ENCODE results near the gene C6orf52. TPM values are rescaled to one million over a fixed set of nuclear protein-coding genes. Genes with fewer than 3 reads are reported as not detected.
"Not testable (repeated sequence)": the region's sequence is repeated elsewhere in the genome, so short reads cannot be mapped to it uniquely, and the experiment has no call there.

The C6orf52 gene
- total RNA-seq = 10 to 100 TPM in 4 of 8 experiments, 1 to 10 TPM in 2, not detected in 2; 3.6 to 15.7 (median 11.3) TPM

- 0 to 3% (median 0%) methylated on average over 1 to 29 of the region's 53 CpGs for WGBS, 10 experiments
- in situ Hi-C loops (cut with MboI; ENCODE audit: low pct_unique_long_range_greater_than_20kb in 2 of 9, low sequenced_read_pairs in 9 of 9, unreplicated experiment in 9 of 9) = loop anchor here in 1 of 9 experiments (25.0 kb wide), 1 partner anchor 207 kb away; no protein-coding TSS in a partner anchor
- peaks cover 7 to 23% of the 10 kb centered on the region in 2 donors for H3K4me1 ChIP-seq (replicated peaks in 1 of 2)
- H3K4me3 ChIP-seq = peak within 1 kb of the TSS; percentile 56 to 89 (median 76)
- ATAC-seq (replicated peaks in 6 of 8) = peak; percentile 95 to 98 (median 97)
- peak within 1 kb of the TSS; percentile 100 for H3K27ac ChIP-seq
Measured at GRCh38 chr6:10694302-10695085, at the start of gene C6orf52, which contains the start of gene PAK1IP1. TSS of gene C6orf52 (minus strand) at chr6:10694616. CDS start at chr6:10687550, 7,066 bp downstream. TSS of gene PAK1IP1 (plus strand) at chr6:10694972. CDS start at chr6:10694986, 14 bp downstream.

- WGBS, 10 experiments = 79 to 100% (median 93%) methylated on average over 2 to 5 of the region's 6 CpGs; no CpG with 5 or more reads in 3 of the 10 experiments
- no peak for ATAC-seq (replicated peaks in 6 of 8)
- Histone ChIP-seq H3K27ac (no peak overlapping the region), H3K4me1 (replicated peaks in 1 of 2) (peaks cover 11 to 15% of the 10 kb centered on the region in 2 donors), H3K4me3 (no peak overlapping the region)
- in situ Hi-C loops (cut with MboI; ENCODE audit: low pct_unique_long_range_greater_than_20kb in 2 of 9, low sequenced_read_pairs in 9 of 9, unreplicated experiment in 9 of 9) = no loop called here
Measured at GRCh38 chr6:10743515-10743914, 49.1 kb upstream of the C6orf52 start.

GRCh38 chr6:10742251-10742650 is 47.8 kb upstream of the C6orf52 start:
- peaks cover 9 to 14% of the 10 kb centered on the region in 2 donors for H3K4me1 ChIP-seq (replicated peaks in 1 of 2)
- in situ Hi-C loops (cut with MboI; ENCODE audit: low pct_unique_long_range_greater_than_20kb in 2 of 9, low sequenced_read_pairs in 9 of 9, unreplicated experiment in 9 of 9) = no loop called here
- 80 to 100% (median 93%) methylated on average over 1 to 12 of the region's 12 CpGs; no CpG with 5 or more reads in 3 of the 10 experiments for WGBS, 10 experiments
- no peak for ATAC-seq (replicated peaks in 6 of 8)
- no peak overlapping the region for H3K4me3 ChIP-seq
- H3K27ac ChIP-seq = no peak overlapping the region

- WGBS, 10 experiments = 81 to 100% (median 93%) methylated on average over 1 to 3 of the region's 4 CpGs; no CpG with 5 or more reads in 3 of the 10 experiments
- H3K27ac ChIP-seq; H3K4me1 ChIP-seq (replicated peaks in 1 of 2); H3K4me3 ChIP-seq; ATAC-seq (replicated peaks in 6 of 8); in situ Hi-C loops (cut with MboI; ENCODE audit: low pct_unique_long_range_greater_than_20kb in 2 of 9, low sequenced_read_pairs in 9 of 9, unreplicated experiment in 9 of 9): not testable (repeated sequence)
Measured at GRCh38 chr6:10741643-10742042, 47.2 kb upstream of the C6orf52 start.

- no peak overlapping the region for H3K4me3 ChIP-seq
- no peaks in the 10 kb centered on the region for H3K4me1 ChIP-seq (replicated peaks in 1 of 2)
- no peak for ATAC-seq (replicated peaks in 6 of 8)
- in situ Hi-C loops (cut with MboI; ENCODE audit: low pct_unique_long_range_greater_than_20kb in 2 of 9, low sequenced_read_pairs in 9 of 9, unreplicated experiment in 9 of 9) = no loop called here
- H3K27ac ChIP-seq = no peak overlapping the region
Measured at GRCh38 chr6:10740061-10740460, 45.6 kb upstream of the C6orf52 start.

GRCh38 chr6:10736731-10737130 is 42.3 kb upstream of the C6orf52 start:
- Histone ChIP-seq H3K4me3 (no peak overlapping the region), H3K27ac (no peak overlapping the region), H3K4me1 (replicated peaks in 1 of 2) (no peaks in the 10 kb centered on the region)
- in situ Hi-C loops (cut with MboI; ENCODE audit: low pct_unique_long_range_greater_than_20kb in 2 of 9, low sequenced_read_pairs in 9 of 9, unreplicated experiment in 9 of 9) = no loop called here
- 3 to 100% (median 90%) methylated on average over 2 of the region's 2 CpGs for WGBS, 10 experiments
- no peak for ATAC-seq (replicated peaks in 6 of 8)

- Histone ChIP-seq H3K4me3 (no peak overlapping the region), H3K27ac (no peak overlapping the region), H3K4me1 (replicated peaks in 1 of 2) (no peaks in the 10 kb centered on the region)
- in situ Hi-C loops (cut with MboI; ENCODE audit: low pct_unique_long_range_greater_than_20kb in 2 of 9, low sequenced_read_pairs in 9 of 9, unreplicated experiment in 9 of 9) = no loop called here
- no peak for ATAC-seq (replicated peaks in 6 of 8)
- WGBS, 10 experiments = 93 to 100% (median 98%) methylated on average over 1 to 3 of the region's 3 CpGs; no CpG with 5 or more reads in 4 of the 10 experiments
Measured at GRCh38 chr6:10733863-10734262, 39.4 kb upstream of the C6orf52 start.

- Histone ChIP-seq H3K27ac (no peak overlapping the region), H3K4me1 (replicated peaks in 1 of 2) (no peaks in the 10 kb centered on the region), H3K4me3 (no peak overlapping the region)
- in situ Hi-C loops (cut with MboI; ENCODE audit: low pct_unique_long_range_greater_than_20kb in 2 of 9, low sequenced_read_pairs in 9 of 9, unreplicated experiment in 9 of 9) = no loop called here
- 88 to 100% (median 92%) methylated on average over 2 to 15 of the region's 17 CpGs; no CpG with 5 or more reads in 3 of the 10 experiments for WGBS, 10 experiments
- ATAC-seq (replicated peaks in 6 of 8) = no peak
Measured at GRCh38 chr6:10733151-10733715, 38.8 kb upstream of the C6orf52 start.

GRCh38 chr6:10730254-10730653 is 35.8 kb upstream of the C6orf52 start:
- Histone ChIP-seq H3K4me1 (replicated peaks in 1 of 2) (no peaks in the 10 kb centered on the region), H3K4me3 (no peak overlapping the region), H3K27ac (no peak overlapping the region)
- in situ Hi-C loops (cut with MboI; ENCODE audit: low pct_unique_long_range_greater_than_20kb in 2 of 9, low sequenced_read_pairs in 9 of 9, unreplicated experiment in 9 of 9) = no loop called here
- no peak for ATAC-seq (replicated peaks in 6 of 8)
- WGBS, 10 experiments = 62 to 100% (median 94%) methylated on average over 1 to 3 of the region's 3 CpGs; no CpG with 5 or more reads in 2 of the 10 experiments

GRCh38 chr6:10725716-10726115 is 31.3 kb upstream of the C6orf52 start:
- H3K4me3 ChIP-seq = no peak overlapping the region
- ATAC-seq (replicated peaks in 6 of 8) = no peak
- 70 to 100% (median 91%) methylated on average over 1 to 4 of the region's 9 CpGs; no CpG with 5 or more reads in 4 of the 10 experiments for WGBS, 10 experiments
- in situ Hi-C loops (cut with MboI; ENCODE audit: low pct_unique_long_range_greater_than_20kb in 2 of 9, low sequenced_read_pairs in 9 of 9, unreplicated experiment in 9 of 9) = no loop called here
- peaks cover 14 to 16% of the 10 kb centered on the region in 2 donors for H3K4me1 ChIP-seq (replicated peaks in 1 of 2)
- H3K27ac ChIP-seq = no peak overlapping the region

GRCh38 chr6:10725044-10725443 is 30.6 kb upstream of the C6orf52 start:
- 72 to 100% (median 82%) methylated on average over 2 to 5 of the region's 6 CpGs; no CpG with 5 or more reads in 3 of the 10 experiments for WGBS, 10 experiments
- H3K4me1 ChIP-seq (replicated peaks in 1 of 2) = peaks cover 14 to 16% of the 10 kb centered on the region in 2 donors
- in situ Hi-C loops (cut with MboI; ENCODE audit: low pct_unique_long_range_greater_than_20kb in 2 of 9, low sequenced_read_pairs in 9 of 9, unreplicated experiment in 9 of 9) = no loop called here
- no peak overlapping the region for H3K4me3 ChIP-seq
- H3K27ac ChIP-seq = no peak overlapping the region
- ATAC-seq (replicated peaks in 6 of 8) = no peak

- 0 to 55% (median 12%) methylated on average over 1 to 7 of the region's 7 CpGs; no CpG with 5 or more reads in 2 of the 10 experiments for WGBS, 10 experiments
- H3K27ac ChIP-seq = peak overlapping the region; percentile 67 to 80
Measured at GRCh38 chr6:10723567-10723881, 29.1 kb upstream of the C6orf52 start.

GRCh38 chr6:10722820-10723566 is 28.6 kb upstream of the C6orf52 start, which contains the start of gene TMEM14C:
TSS of gene TMEM14C (plus strand) at chr6:10723070. CDS start at chr6:10724614, 1,544 bp downstream.
- WGBS, 10 experiments = 0 to 3% (median 0%) methylated on average over 1 to 10 of the region's 55 CpGs; no CpG with 5 or more reads in 3 of the 10 experiments
- H3K27ac ChIP-seq = peak within 1 kb of the TSS; percentile 82 to 88
- peak; percentile 86 to 99 (median 96) for ATAC-seq (replicated peaks in 6 of 8)
- in situ Hi-C loops (cut with MboI; ENCODE audit: low pct_unique_long_range_greater_than_20kb in 2 of 9, low sequenced_read_pairs in 9 of 9, unreplicated experiment in 9 of 9) = no loop called here
- peaks cover 14 to 16% of the 10 kb centered on the region in 2 donors for H3K4me1 ChIP-seq (replicated peaks in 1 of 2)
- peak within 1 kb of the TSS; percentile 55 to 77 (median 63) for H3K4me3 ChIP-seq

More at GRCh38 chr6:10723567-10723881, 29.1 kb upstream of the C6orf52 start:
- peak overlapping the region; percentile 55 to 77 (median 63) for H3K4me3 ChIP-seq
- in situ Hi-C loops (cut with MboI; ENCODE audit: low pct_unique_long_range_greater_than_20kb in 2 of 9, low sequenced_read_pairs in 9 of 9, unreplicated experiment in 9 of 9) = no loop called here
- H3K4me1 ChIP-seq (replicated peaks in 1 of 2) = peaks cover 14 to 16% of the 10 kb centered on the region in 2 donors
- no peak for ATAC-seq (replicated peaks in 6 of 8)

All from motor neuron (in vitro differentiated cells).